GM19438 (cell line): ENCODE measurements around the gene KCNMA1.

Experiments
- ATAC-seq: cut with Tn5 transposase; IDR thresholded peaks from one replicate; pipeline ENCODE4 v1.9.1; 2021; ENCODE audit warnings: low read depth; ENCODE audit not compliant: unreplicated experiment

Gene KCNMA1

GRCh38 chr10:77291596-77292505 lies 345.8 kb downstream of the KCNMA1 start:
- ATAC-seq = no peak

- ATAC-seq = no peak
Measured at GRCh38 chr10:77290528-77291155, 347.0 kb downstream of the KCNMA1 start.

- ATAC-seq = no peak
Measured at GRCh38 chr10:77289790-77290189, 347.8 kb downstream of the KCNMA1 start.

GRCh38 chr10:77289027-77289501 lies 348.5 kb downstream of the KCNMA1 start:
- ATAC-seq = no peak

GRCh38 chr10:77287647-77288120 lies 349.9 kb downstream of the KCNMA1 start:
- ATAC-seq = no peak

- ATAC-seq = no peak
Measured at GRCh38 chr10:77286531-77287508, 350.8 kb downstream of the KCNMA1 start.

GRCh38 chr10:77285529-77286182 lies 352.0 kb downstream of the KCNMA1 start:
- ATAC-seq = no peak

GRCh38 chr10:77284797-77285196 lies 352.8 kb downstream of the KCNMA1 start:
- ATAC-seq = no peak

GRCh38 chr10:77283326-77283725 lies 354.3 kb downstream of the KCNMA1 start:
- ATAC-seq = no peak

- ATAC-seq = no peak
Measured at GRCh38 chr10:77282163-77282562, 355.4 kb downstream of the KCNMA1 start.

- ATAC-seq = no peak
Measured at GRCh38 chr10:77281719-77282118, 355.9 kb downstream of the KCNMA1 start.

- no peak for ATAC-seq
Measured at GRCh38 chr10:77279207-77279606, 358.4 kb downstream of the KCNMA1 start.

- no peak for ATAC-seq
Measured at GRCh38 chr10:77274046-77274795, 363.4 kb downstream of the KCNMA1 start.

- no peak for ATAC-seq
Measured at GRCh38 chr10:77269163-77269562, 368.4 kb downstream of the KCNMA1 start.

- no peak for ATAC-seq
Measured at GRCh38 chr10:77268721-77269120, 368.9 kb downstream of the KCNMA1 start.

- ATAC-seq = no peak
Measured at GRCh38 chr10:77267703-77268675, 369.6 kb downstream of the KCNMA1 start.

- no peak for ATAC-seq
Measured at GRCh38 chr10:77266242-77266641, 371.4 kb downstream of the KCNMA1 start.

- ATAC-seq = no peak
Measured at GRCh38 chr10:77264527-77264926, 373.1 kb downstream of the KCNMA1 start.
